Fibroblast of lung (primary cell): Measurements from ENCODE around the gene GRK5.

Experiments
- EZH2 ChIP-seq: IDR thresholded peaks from 2 replicates; pipeline ENCODE4 v1.5.1; 2012; ENCODE audit warnings: low read length, control low read depth, mild to moderate bottlenecking; ENCODE audit errors: missing control alignments
- TF ChIP-seq, protein P1 (sequence below), 2 donors: IDR thresholded peaks in 1 of 2; conservative IDR thresholded peaks in 1 of 2; 1 replicate in 1 of 2; 2 replicates in 1 of 2; pipeline ENCODE4 v1.5.1; 2011 to 2012; ENCODE audit warnings: low read length in 2 of 2, control low read depth in 1 of 2, inconsistent platforms in 1 of 2, low read depth in 1 of 2, mild to moderate bottlenecking in 1 of 2

DNA sequence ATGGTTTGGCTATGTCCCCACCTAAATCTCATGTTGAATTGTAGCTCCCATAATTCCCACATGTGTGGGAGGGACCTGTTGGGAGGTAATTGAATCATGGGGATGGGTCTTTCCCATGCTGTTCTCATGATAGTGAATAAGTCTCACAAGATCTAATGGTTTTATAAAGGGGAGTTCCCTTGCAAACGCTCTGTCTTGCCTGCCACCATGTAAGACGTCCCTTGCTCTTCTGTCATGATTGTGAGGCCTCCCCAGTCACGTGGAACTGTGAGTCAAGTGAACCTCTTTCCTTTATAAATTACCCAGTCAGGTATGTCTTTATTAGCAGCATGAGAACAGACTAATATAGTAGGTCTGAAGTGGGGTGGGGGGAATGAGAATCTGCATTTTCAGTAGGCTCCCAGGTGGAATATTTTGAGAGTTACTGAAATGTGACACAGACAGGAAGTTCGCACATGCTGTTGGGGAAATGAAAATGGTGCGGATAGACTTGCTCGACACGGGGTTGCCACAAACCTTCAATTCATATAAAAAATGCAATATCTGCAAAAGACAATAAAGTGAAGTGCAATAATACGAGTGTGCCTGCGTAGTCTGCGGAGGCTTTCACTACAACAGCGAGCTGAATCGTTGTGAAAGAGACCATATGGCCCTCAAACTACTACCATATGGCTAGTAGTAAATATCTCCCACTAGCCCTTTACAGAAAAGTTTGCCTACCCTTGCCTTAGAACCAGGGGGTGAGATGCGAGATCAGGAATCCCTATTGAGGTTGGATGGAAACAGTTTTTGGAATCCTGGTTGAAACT, 166.1 kb downstream of the GRK5 start:
- TF ChIP-seq, protein P1, sequence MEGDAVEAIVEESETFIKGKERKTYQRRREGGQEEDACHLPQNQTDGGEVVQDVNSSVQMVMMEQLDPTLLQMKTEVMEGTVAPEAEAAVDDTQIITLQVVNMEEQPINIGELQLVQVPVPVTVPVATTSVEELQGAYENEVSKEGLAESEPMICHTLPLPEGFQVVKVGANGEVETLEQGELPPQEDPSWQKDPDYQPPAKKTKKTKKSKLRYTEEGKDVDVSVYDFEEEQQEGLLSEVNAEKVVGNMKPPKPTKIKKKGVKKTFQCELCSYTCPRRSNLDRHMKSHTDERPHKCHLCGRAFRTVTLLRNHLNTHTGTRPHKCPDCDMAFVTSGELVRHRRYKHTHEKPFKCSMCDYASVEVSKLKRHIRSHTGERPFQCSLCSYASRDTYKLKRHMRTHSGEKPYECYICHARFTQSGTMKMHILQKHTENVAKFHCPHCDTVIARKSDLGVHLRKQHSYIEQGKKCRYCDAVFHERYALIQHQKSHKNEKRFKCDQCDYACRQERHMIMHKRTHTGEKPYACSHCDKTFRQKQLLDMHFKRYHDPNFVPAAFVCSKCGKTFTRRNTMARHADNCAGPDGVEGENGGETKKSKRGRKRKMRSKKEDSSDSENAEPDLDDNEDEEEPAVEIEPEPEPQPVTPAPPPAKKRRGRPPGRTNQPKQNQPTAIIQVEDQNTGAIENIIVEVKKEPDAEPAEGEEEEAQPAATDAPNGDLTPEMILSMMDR (conservative IDR thresholded peaks at IDR 0.05 in 1 of 2, IDR thresholded peaks at IDR 0.05 in 1 of 2; ENCODE audit: low read depth in 1 of 2, low read length in 2 of 2): no peak
- no peak for TF ChIP-seq EZH2
